Measurements from ENCODE around the gene C19orf67. TPM values are rescaled to one million over a fixed set of nuclear protein-coding genes. Genes with fewer than 3 reads are reported as not detected.

C19orf67 gene
- total RNA-seq, 1 experiment from 2014 or later: 0.39 TPM

DNA sequence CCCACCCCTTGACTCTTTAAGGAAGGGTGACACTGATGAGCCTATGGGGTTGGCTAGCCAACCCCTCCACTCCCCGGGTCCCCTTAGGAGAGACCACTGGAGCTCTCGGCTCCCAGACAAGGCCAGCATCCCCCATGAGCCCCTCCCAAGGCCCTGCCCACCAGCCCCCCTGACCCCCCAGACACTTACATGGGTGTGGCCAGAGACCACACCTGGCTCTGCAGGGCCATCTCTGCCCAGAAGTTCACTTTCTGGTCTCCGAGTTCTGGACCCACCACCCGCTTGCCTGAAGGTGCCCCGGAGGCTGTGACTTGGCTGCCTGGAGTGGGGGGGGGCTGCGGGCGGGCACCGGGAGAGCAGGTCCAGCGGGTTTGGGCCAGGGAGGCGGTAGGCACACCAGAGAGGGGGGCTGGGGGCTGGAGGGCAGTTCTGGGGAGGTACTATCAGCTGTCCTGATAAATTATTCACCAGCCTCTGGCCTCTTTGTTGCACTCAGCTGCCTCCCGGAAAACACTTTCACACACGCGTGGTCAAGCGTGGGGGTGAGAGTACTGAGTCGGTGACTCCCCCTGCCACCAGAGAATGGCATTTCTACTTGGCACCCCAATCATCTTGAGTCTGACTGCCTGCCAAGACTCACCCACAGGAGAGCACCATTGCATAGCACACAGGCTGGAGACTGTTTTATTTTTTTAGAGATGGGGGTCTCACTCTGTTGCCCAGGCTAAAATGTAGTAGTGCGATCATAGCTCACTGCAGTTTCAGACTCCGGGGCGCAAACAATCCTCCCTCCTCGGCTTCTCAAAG, 23.6 kb downstream of the C19orf67 start, which contains the start of gene PALM3:
Gene PALM3, minus strand, starts transcription at position 326 of the 807 bp plus-strand sequence. Its CDS starts 96 bp downstream, at position 230.
- no peak within 1 kb of the TSS for H3K4me2 ChIP-seq (ENCODE audit: insufficient read depth, insufficient read length, low read length)
- no peak within 1 kb of the TSS for H2AFZ ChIP-seq (ENCODE audit: low read length)
- DNase-seq: no peak
- H3K27ac ChIP-seq (ENCODE audit: insufficient read length, low read depth, low read length): no peak within 1 kb of the TSS
- H3K4me1 ChIP-seq (ENCODE audit: insufficient read depth, low read length): no peaks in the 10 kb centered on the region; the same call in 1 of the 2 replicates
- Mint-ChIP-seq H3K4me3 (no peak within 1 kb of the TSS), H3K27me3 (ENCODE audit: low read depth) (peaks cover 44% of the 10 kb centered on the region), H3K4me1 (peaks cover 6 to 20% of the 10 kb centered on the region in 2 experiments), H3K27ac (no peak within 1 kb of the TSS; a peak in 1 of 7 replicates), H3K36me3 (ENCODE audit: insufficient read depth in 1 of 3, low read depth in 3 of 3) (no peaks in the 10 kb centered on the region), H3K9me3 (no peaks in the 10 kb centered on the region; a peak in 2 of 5 replicates)
- H3K9me3 ChIP-seq (ENCODE audit: control insufficient read depth, low read depth, low read length): no peaks in the 10 kb centered on the region
- no peak within 1 kb of the TSS for H3K56ac ChIP-seq (ENCODE audit: insufficient read length, low read depth, low read length)
- peaks cover 6% of the 10 kb centered on the region for H3K23me2 ChIP-seq (ENCODE audit: insufficient read length, low read depth, low read length, poor library complexity, severe bottlenecking)
- no peaks in the 10 kb centered on the region for H3K79me1 ChIP-seq (ENCODE audit: insufficient read depth, low read depth, low read length, poor library complexity, severe bottlenecking)
- peaks cover 8% of the 10 kb centered on the region for H3K27me3 ChIP-seq (ENCODE audit: insufficient read depth, low read length)
- H4K91ac ChIP-seq (ENCODE audit: insufficient read length, low read depth, low read length): no peak within 1 kb of the TSS
- no peak within 1 kb of the TSS for H3K23ac ChIP-seq (ENCODE audit: insufficient read length, low read depth, low read length)
- H2BK120ac ChIP-seq (ENCODE audit: low read depth, low read length, poor library complexity, severe bottlenecking): no peak within 1 kb of the TSS
- no peak within 1 kb of the TSS for H2BK12ac ChIP-seq (ENCODE audit: insufficient read length, low read depth, low read length)
- no peak within 1 kb of the TSS for H2BK5ac ChIP-seq (ENCODE audit: insufficient read length, low read length)
- TF ChIP-seq, protein P1, sequence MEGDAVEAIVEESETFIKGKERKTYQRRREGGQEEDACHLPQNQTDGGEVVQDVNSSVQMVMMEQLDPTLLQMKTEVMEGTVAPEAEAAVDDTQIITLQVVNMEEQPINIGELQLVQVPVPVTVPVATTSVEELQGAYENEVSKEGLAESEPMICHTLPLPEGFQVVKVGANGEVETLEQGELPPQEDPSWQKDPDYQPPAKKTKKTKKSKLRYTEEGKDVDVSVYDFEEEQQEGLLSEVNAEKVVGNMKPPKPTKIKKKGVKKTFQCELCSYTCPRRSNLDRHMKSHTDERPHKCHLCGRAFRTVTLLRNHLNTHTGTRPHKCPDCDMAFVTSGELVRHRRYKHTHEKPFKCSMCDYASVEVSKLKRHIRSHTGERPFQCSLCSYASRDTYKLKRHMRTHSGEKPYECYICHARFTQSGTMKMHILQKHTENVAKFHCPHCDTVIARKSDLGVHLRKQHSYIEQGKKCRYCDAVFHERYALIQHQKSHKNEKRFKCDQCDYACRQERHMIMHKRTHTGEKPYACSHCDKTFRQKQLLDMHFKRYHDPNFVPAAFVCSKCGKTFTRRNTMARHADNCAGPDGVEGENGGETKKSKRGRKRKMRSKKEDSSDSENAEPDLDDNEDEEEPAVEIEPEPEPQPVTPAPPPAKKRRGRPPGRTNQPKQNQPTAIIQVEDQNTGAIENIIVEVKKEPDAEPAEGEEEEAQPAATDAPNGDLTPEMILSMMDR (conservative IDR thresholded peaks at IDR 0.05): no peak
- no peak within 1 kb of the TSS for H3K9ac ChIP-seq (ENCODE audit: extremely low read depth, insufficient read length, low read length)
- H2BK20ac ChIP-seq (ENCODE audit: low read depth, low read length, poor library complexity, severe bottlenecking): no peak within 1 kb of the TSS
- WGBS (ENCODE audit: extremely low coverage, insufficient read length, low lambda C conversion rate): no CpG with 5 or more reads among the region's 19 CpGs
- no peak within 1 kb of the TSS for H4K5ac ChIP-seq (ENCODE audit: insufficient read length, low read depth, low read length)
- H2AK5ac ChIP-seq (ENCODE audit: insufficient read length, low read length): no peak within 1 kb of the TSS
- no peaks in the 10 kb centered on the region for H3K79me2 ChIP-seq (ENCODE audit: insufficient read depth, low read length)
- H3K18ac ChIP-seq (ENCODE audit: insufficient read length, low read depth, low read length): no peak within 1 kb of the TSS
- no peak within 1 kb of the TSS for H2BK15ac ChIP-seq (ENCODE audit: low read depth, low read length)
- H4K20me1 ChIP-seq (ENCODE audit: control insufficient read depth, insufficient read depth, insufficient read length): no peaks in the 10 kb centered on the region
- H4K8ac ChIP-seq (replicated peaks; ENCODE audit: insufficient read length, low read depth, low read length): no peak within 1 kb of the TSS
- H3K4ac ChIP-seq (ENCODE audit: low read depth, low read length): no peak within 1 kb of the TSS
- no peak within 1 kb of the TSS for H3T11ph ChIP-seq (ENCODE audit: low read length)
- H3K14ac ChIP-seq (ENCODE audit: insufficient read depth, low read length): no peak within 1 kb of the TSS

Data from H9 (cell line).